Ramos (cell line): ENCODE data around the gene GLTP.
"Not testable (repeated sequence)": the region's sequence is repeated elsewhere in the genome, so short reads cannot be mapped to it uniquely, and the experiment has no call there.

ENCODE experiments used
- in situ Hi-C: fragments of 300-500 bp; cut with MboI; formaldehyde crosslinking; loops from one replicate; pipeline ENCODE4 v1.14.3; 2022; ENCODE audit warnings: low sequenced_read_pairs; ENCODE audit not compliant: unreplicated experiment

Gene GLTP

GRCh38 chr12:109910254-109910968 is 30.1 kb upstream of the GLTP start:
- in situ Hi-C loops = no loop called here

GRCh38 chr12:109905301-109905700 is 25.0 kb upstream of the GLTP start:
- in situ Hi-C loops = no loop called here

- in situ Hi-C loops = no loop called here
These were observed 22.6 kb upstream of the GLTP start for GRCh38 chr12:109902891-109903418.

- in situ Hi-C loops = no loop called here
These were observed 20.6 kb upstream of the GLTP start for GRCh38 chr12:109900752-109901580.

GRCh38 chr12:109899783-109900751 is 19.7 kb upstream of the GLTP start, which contains the start of gene TCHP:
TSS of gene TCHP (plus strand) at chr12:109900274. CDS start at chr12:109903027, 2,753 bp downstream.
- in situ Hi-C loops = no loop called here

- in situ Hi-C loops = not testable (repeated sequence)
These were observed 19.0 kb upstream of the GLTP start for GRCh38 chr12:109899345-109899744.

- in situ Hi-C loops = no loop called here
These were observed 16.7 kb upstream of the GLTP start for GRCh38 chr12:109897029-109897428.

- in situ Hi-C loops = no loop called here
These were observed 15.8 kb upstream of the GLTP start for GRCh38 chr12:109896188-109896587.

- in situ Hi-C loops = no loop called here
These were observed 14.6 kb upstream of the GLTP start for GRCh38 chr12:109894939-109895338.

GRCh38 chr12:109893261-109893995 is 13.1 kb upstream of the GLTP start:
- in situ Hi-C loops = no loop called here

- in situ Hi-C loops = no loop called here
These were observed 12.4 kb upstream of the GLTP start for GRCh38 chr12:109892748-109893147.

- in situ Hi-C loops = no loop called here
These were observed 11.9 kb upstream of the GLTP start for GRCh38 chr12:109892165-109892715.

GRCh38 chr12:109891731-109892130 is 11.4 kb upstream of the GLTP start:
- in situ Hi-C loops = not testable (repeated sequence)

- in situ Hi-C loops = no loop called here
These were observed 10.4 kb upstream of the GLTP start for GRCh38 chr12:109890620-109891170.

- in situ Hi-C loops = no loop called here
These were observed 8.1 kb upstream of the GLTP start for GRCh38 chr12:109888179-109889020.

- in situ Hi-C loops = no loop called here
These were observed 5.3 kb upstream of the GLTP start for GRCh38 chr12:109885616-109886015.

- in situ Hi-C loops = no loop called here
These were observed 3.1 kb upstream of the GLTP start for GRCh38 chr12:109883461-109883860.

GRCh38 chr12:109881752-109882151 is 1.4 kb upstream of the GLTP start:
- in situ Hi-C loops = no loop called here
